GM21515 (cell line): ENCODE results near the gene TTLL12.

Experiments
- ATAC-seq: cut with Tn5 transposase; IDR thresholded peaks from one replicate; pipeline ENCODE4 v1.9.1; 2021; ENCODE audit not compliant: unreplicated experiment

The TTLL12 gene

GRCh38 chr22:43173976-43174720, 12.8 kb downstream of the TTLL12 start:
- ATAC-seq = no peak

DNA sequence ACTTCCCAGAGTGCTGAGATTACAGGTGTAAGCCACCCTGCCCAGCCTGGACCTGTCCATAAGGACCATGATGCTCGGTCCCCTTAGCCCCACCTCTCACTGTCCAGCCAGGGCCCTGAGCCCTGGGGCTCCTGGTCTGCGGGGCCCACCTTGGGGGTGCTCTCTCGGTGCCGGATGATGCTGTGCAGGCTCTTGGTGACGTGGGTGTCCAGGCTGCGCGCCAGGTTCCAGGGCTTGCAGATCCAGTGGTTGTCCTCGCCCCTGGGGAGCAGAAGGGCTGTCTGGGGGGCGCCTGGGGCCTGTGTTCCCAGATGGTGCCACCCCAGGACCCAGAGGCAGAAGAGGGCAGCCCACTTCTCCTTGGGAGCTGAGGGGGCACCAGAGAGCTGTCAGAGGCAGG, 13.4 kb downstream of the TTLL12 start:
- no peak for ATAC-seq

- ATAC-seq = no peak
Measured at GRCh38 chr22:43172191-43172590, 14.7 kb downstream of the TTLL12 start.

- no peak for ATAC-seq
Measured at GRCh38 chr22:43171607-43172006, 15.3 kb downstream of the TTLL12 start.

GRCh38 chr22:43171019-43171491, 15.9 kb downstream of the TTLL12 start:
- ATAC-seq = no peak

DNA sequence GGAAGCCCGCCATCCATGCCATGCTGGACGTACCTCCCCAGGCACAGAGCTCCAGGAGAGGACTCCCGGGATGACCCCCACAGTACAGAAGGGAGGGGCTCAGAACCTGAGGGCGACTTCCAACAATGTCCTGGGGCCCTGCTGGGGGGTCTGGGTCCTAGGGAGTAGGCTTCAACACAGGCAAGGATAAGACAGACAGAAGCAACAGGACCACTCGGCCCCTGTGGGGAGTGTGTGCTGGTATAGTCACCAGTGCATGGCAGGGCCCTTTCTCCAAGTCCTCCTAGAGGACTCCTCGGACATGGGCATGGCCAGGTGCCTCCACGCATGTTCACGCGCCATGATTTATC, 16.8 kb downstream of the TTLL12 start:
- no peak for ATAC-seq

- no peak for ATAC-seq
Measured at GRCh38 chr22:43169310-43170130, 17.4 kb downstream of the TTLL12 start.

GRCh38 chr22:43168471-43169309, 18.2 kb downstream of the TTLL12 start:
- no peak for ATAC-seq

DNA sequence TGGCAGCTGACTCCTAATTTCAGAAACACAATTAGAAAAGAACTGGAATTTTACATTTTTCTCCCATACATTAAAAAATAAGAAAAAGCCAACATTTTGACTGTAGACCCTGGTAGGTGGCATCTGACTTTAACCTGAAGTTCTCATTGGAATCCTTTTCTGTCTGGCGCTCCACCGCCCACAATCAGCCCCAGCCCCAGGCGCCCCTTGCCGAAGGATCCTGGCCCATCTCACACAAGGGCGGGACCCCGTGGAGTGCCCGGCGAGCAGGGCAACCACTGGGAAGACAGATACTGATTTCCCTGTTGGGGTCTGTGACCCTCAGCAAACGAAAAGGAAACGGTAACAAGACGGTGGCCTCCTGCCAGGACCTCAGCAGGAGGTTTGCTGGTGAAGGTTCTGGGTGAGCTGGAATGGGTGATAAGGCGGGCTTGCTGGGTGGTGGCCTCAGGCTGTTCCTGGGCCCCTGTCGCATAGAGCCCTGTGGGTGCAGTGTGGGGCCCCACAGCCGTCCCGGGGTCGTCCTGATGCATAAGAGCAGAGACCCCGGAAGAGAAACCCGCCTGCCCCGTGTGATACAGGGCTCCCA, 19.8 kb downstream of the TTLL12 start:
- ATAC-seq = no peak

DNA sequence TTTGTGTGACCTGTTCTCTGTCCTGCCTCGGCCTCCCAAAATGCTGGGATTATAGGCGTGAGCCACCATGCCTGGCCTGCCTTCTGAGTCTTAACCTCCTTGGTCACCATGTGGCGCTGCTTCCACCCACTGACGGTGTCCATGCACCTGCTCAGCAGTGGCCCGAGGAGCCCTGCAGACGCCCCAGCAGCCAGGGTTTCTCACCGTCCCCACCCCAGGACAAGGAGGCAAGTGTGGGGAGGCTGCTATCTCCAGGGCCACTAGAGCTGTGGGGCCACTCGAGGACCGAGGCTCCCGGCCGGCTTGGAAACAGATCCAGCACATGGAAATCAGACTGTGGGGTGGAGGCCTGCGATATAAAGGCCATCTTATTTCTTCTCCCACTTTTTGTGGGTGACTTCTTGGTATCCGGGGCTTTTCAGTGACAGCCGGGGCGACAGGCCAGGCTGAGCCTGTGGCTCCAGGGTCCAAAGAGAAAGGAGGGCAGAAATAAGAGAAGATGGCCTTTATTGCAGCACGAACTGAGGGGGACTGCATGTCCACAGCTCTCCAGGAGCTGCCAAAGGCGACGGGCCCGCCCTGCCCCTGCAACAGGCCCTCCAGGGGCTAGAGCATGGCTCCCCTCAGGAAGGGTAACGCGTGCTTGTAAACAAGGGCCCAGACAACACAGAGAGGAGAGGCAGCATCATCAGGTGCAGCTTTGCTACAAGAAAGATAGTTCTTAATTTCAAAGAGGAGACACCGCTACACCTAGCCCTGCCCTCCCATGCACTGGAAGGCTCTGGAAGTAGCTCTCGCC, 20.6 kb downstream of the TTLL12 start:
- no peak for ATAC-seq

DNA sequence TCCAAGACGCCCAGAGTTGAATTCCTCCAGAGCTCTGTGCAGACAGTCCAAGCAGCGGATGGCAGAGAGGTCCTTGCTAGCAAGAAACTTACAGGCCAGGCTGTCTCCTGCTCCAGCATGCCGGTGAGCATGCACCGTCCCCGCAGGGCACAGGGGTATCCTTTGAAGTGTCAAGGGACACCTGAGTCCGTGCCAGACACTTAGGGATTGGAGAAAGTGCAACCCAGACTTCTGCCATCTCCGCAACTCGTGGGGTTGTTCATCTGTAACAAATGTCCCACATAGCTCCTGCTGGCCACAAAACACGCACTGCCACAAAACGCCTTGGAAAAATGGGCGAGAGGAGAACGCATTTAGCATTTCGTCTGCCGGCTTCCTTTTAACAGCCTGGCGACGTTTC, 22.3 kb downstream of the TTLL12 start:
- no peak for ATAC-seq

- no peak for ATAC-seq
Measured at GRCh38 chr22:43163241-43163795, 23.6 kb downstream of the TTLL12 start.

DNA sequence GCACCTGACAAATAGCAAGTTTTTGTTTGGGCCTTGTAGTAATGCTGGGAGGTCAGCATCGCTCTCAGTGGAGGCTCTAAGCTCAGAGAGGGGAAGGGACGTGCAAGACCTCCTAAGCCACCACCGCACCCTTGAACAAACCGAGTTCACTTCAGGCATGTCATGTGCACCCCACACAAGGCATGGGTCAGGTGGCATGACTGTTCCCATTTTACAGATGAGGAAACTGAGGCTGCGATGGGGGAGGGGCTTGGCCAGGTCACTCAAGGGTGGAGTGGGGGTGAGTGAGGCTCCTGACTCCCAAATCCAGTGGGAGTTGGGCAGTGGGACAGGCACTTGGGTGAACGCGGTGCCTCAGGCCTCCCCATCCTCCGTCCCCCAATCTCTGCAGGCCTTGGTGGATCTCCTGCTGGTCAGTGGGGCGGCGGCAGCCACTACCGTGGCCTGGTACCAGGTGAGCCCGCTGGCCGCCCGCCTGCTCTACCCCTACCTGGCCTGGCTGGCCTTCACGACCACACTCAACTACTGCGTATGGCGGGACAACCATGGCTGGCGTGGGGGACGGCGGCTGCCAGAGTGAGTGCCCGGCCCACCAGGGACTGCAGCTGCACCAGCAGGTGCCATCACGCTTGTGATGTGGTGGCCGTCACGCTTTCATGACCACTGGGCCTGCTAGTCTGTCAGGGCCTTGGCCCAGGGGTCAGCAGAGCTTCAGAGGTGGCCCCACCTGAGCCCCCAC, 24.4 kb downstream of the TTLL12 start:
- no peak for ATAC-seq

DNA sequence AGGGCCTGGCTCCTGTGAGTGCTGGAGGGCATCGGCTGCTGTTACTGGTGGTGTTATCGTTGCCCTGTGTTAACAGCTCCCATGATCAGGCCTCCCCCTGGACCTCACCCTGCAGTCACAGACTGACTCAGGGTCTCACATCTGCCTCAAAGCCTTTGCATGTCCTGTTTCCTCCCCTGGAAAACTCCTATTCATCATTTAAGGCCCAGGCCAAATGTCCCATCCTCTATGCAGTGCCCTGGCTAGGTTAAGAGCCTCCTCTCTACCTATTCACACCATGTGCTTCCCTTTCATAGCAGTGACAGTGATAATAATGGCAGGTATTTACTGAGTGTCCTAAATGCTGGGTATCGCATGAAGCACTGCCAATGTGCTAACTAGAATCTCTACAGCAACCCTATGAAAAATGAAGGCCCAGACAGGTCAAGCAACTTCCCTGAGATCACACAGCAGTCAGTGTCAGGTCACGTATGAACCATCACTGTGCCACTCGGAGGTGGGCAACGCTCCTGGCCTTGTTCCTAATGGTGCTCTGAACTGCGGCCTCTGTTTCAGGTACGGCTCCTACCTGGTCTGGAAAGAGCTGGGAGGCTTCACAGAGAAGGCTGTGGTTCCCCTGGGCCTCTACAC, 26.3 kb downstream of the TTLL12 start:
- no peak for ATAC-seq

- ATAC-seq = no peak
Measured at GRCh38 chr22:43159484-43160178, 27.3 kb downstream of the TTLL12 start.

DNA sequence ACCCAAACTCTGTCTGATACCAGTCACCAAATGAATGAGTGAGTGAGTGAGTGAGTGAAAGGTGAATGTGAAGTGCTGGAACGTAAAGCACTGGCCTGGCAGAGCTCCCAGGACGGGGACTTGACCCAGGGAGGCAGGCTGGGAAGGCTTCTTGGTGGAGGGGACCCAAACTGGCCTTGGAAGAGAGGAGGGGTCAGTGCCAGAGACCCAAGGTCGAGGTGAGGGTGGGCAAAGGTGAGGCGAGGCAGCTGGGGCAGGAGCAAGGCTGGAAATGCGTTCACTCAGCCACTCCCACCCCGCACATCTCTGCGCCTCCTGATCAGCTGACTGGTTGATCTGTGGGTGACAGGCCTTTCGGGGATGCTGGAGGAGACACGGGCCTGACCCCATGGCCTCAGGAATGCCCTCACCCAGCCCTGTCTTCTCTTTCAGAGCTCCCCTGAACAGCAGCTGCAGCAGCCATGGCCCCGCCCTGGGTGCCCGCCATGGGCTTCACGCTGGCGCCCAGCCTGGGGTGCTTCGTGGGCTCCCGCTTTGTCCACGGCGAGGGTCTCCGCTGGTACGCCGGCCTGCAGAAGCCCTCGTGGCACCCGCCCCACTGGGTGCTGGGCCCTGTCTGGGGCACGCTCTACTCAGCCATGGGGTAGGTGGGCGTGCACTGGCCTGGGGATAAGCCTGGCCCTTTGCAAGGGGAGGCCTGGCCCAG, 28.0 kb downstream of the TTLL12 start:
- ATAC-seq = no peak

DNA sequence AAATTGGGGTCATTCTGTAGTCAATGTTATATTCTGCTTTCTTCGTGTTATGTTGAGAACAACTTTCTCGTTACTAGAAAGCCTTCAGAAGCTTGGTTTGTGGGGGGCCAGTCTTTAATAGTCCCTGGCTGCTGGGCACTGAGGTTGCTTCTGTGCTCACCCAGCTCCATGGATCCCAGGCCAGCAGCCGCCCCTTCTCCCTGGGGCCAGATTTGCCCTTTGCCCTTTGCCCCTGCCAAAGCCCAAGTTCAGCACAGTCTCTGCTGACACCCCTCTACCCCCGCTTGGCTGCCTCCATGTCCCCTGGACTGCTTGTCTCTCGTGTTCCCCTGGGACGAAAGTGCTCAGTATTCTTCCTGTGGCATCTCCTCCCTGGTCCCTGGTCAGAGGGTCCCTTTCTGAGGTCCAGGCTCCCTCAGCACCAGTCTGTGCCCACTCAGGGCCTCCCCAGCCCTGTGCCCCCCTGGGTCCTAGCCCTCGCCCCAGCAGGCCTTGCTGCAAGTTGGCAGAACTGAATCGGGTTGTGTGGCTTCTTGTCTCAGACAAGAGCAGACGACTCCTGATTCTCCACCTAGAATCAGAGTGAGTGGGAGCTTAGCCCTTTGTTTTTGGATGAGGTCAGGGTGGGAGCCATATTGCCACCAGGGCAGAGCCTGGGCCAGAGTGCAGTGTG, 28.9 kb downstream of the TTLL12 start:
- ATAC-seq = no peak
